DMS114 treated with DMSO at 0.1 percent for 48 hours (cell line): ENCODE results near the gene ADAMTS14.

ENCODE experiments used
- DNase-seq: peaks from one replicate; lab custom pipeline; 2025; ENCODE audit not compliant: unreplicated experiment; lab: John Stamatoyannopoulos, UW

ADAMTS14 gene

GRCh38 chr10:70726909-70727495 lies 54.7 kb downstream of the ADAMTS14 start:
- no peak for DNase-seq

GRCh38 chr10:70728328-70728727 lies 56.0 kb downstream of the ADAMTS14 start:
- no peak for DNase-seq

DNA sequence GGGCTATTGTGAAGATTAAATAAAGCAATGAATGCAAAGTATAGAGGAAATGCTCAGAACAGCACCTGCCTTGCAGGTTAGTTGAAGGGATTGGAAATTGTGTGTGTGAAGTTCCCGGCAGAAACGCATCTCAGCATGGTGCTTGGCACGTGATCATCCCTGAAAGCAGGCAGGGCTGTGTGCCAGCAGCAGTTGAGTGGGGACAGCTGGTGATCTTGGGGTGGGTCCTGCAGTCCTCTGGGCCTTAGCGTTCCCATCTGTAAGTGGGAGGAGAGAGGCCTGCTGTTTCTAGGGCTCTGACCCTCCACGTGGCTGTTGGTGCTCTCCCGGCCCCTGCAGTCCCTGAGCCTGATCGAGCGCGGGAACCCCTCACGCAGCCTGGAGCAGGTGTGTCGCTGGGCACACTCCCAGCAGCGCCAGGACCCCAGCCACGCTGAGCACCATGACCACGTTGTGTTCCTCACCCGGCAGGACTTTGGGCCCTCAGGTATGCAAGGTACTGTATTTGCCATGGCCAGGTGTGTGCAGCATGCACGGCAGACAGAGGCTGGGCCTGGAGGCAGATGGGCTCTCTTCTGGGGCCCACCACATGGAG lies 57.6 kb downstream of the ADAMTS14 start:
- DNase-seq = no peak

DNA sequence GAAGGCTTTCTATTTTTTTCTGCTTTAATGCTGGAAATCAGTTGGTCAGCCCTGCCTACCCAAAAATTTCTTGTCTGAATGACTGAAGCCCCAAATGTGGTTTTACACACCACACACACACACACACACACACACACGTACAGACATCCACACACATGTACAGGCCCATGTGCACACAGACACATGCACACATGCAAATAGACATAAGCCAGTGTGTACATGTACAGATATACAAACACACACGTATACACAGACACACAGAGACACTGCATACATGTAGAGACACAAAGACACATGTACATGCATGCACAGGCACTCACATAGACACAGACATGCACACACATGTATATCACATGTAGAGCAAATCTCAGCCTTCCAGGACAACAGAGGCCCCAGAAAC lies 58.6 kb downstream of the ADAMTS14 start:
- no peak for DNase-seq

- DNase-seq = no peak
Measured at GRCh38 chr10:70732569-70732968, 60.3 kb downstream of the ADAMTS14 start.

GRCh38 chr10:70733051-70733450 lies 60.7 kb downstream of the ADAMTS14 start:
- no peak for DNase-seq

DNA sequence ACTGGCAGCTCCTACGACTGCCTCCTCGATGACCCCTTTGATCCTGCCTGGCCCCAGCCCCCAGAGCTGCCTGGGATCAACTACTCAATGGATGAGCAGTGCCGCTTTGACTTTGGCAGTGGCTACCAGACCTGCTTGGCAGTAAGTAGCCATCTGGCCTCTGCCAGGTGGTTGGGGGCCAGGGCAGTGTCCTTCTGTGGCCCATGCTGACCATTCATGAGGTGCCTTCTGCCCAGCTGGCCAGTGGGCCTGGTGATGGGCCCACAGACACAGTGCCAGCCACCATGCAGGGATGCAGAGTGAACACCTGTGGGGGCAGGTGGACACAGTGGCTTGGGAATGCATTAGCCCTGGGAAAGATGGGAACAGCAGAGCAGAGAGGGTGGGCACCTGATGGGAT lies 62.9 kb downstream of the ADAMTS14 start:
- DNase-seq = no peak

GRCh38 chr10:70736525-70736924 lies 64.2 kb downstream of the ADAMTS14 start:
- no peak for DNase-seq

GRCh38 chr10:70737250-70737649 lies 64.9 kb downstream of the ADAMTS14 start:
- no peak for DNase-seq

- no peak for DNase-seq
Measured at GRCh38 chr10:70738006-70738760, 65.9 kb downstream of the ADAMTS14 start.

DNA sequence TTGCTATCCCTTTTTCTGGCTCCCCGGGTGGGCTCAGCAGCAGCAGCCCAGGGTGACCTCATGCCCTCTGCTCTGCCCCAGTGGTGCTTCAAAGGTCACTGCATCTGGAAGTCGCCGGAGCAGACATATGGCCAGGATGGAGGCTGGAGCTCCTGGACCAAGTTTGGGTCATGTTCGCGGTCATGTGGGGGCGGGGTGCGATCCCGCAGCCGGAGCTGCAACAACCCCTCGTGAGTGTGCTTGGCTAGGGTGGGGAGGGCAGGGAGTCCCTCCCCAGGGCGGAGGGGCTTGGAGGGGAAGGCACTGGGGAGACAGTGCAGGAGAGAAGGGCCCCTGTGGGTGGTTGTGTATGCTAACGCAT lies 66.4 kb downstream of the ADAMTS14 start:
- DNase-seq = no peak

DNA sequence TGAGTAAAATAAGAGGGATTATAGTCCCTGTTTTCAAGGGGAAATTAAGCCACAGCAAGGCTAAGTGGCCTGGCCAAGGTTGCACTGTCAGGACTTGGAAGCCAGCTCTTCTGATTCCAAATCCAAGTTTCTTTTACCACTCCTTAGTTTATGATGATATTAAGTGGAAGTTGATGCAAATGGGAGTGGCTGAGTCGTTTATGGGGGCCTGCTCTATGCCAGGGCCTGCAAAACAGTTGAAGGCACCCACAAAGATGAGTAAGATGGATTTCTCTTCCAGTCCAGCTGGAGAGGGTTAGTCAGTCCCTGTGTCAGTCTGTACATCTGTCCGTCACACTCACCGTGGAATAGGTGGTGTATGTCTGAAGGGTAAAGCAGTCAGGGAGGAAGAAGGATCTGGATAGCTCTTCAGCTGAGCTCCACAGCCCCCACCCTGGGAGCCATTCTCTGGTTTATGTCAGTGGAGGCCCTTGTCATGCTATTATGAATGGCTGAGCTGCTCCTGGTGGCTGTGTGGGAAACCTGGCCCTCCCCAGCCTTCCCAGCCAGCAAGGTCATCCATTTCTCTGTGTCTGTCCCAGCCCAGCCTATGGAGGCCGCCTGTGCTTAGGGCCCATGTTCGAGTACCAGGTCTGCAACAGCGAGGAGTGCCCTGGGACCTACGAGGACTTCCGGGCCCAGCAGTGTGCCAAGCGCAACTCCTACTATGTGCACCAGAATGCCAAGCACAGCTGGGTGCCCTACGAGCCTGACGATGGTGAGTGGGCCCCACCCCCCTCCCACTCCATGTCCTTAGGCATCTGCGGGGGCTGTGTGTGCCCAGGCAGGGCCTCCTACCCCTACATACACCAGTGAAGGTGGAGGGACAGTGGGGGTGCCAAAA lies 68.3 kb downstream of the ADAMTS14 start:
- no peak for DNase-seq

DNA sequence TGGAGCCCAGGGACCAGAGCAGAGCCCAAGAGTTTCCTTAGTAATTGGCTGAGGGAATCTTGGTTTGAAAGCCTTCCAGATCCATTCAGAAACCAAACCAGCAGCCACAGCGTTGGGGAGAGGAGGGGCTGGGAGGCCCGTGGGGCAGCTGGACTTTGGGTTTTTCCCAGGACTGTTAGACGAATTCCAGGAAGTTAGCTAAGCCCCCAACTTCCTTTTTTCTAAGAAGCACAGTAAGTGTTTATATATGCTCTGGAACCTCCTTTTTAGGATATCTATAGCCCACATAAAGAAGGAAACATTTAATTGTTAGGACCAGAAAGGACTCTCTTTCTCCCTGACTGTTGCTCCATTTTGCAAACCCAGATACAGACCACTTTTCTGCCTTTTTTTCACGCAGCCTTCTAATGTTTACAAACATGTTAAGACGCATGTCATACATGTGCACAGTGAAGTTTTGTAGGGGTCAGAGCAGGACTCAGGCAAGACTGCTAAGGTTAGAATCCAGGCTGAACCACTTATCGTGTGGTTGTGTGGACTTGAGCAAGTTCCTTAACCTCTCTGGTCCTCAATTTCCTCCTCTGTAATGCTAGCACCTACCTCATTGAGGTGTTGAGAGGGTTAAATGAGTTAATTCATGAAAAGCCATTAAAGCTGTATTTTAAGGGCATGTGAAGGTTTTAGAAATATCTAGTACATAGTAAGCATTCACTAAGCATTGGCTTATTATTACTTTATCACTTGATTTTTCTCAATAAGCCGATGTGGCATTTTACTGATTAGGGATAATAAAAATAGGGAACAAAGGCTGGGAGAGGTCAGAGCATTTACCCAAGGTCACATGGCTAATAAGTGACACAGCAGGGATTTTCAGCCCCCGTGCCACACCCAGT lies 70.5 kb downstream of the ADAMTS14 start:
- no peak for DNase-seq

GRCh38 chr10:70743430-70743788 lies 71.1 kb downstream of the ADAMTS14 start:
- DNase-seq = no peak

DNA sequence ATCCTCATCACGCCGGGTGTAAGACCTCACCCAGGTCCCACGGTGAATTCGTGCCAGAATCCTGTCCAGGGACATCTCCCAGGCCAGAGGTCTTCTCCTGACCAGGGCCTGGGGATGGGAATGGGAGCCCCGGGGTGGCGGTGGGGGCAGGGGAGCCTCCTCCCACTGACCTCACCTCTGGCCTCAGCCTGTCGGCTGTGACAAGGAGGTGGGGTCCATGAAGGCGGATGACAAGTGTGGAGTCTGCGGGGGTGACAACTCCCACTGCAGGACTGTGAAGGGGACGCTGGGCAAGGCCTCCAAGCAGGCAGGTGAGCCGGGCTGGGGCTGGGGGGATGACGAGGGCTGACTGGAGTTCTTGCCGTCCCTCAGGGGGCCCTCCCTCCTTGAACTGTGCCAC lies 71.6 kb downstream of the ADAMTS14 start:
- no peak for DNase-seq

- DNase-seq = no peak
Measured at GRCh38 chr10:70744617-70745143, 72.4 kb downstream of the ADAMTS14 start.

DNA sequence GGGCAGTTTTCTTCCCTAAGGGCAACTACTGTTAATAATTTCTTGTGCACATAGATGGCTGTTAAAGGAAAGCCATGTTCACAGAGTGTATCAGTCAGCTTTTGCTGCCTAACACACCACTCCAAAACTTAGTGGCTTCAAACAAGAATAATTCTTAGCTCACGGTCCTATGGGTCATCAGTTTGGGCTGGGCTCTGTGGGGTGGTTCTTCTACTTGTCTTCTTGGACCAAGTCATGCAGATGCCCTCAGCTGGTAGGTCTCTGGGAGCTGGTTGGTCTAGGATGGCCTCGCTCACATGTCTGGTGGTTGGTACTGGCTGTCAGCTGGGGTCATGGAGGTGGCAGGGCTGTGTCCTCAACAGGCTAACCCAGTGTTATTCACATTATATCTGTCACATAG lies 73.2 kb downstream of the ADAMTS14 start:
- DNase-seq = no peak

DNA sequence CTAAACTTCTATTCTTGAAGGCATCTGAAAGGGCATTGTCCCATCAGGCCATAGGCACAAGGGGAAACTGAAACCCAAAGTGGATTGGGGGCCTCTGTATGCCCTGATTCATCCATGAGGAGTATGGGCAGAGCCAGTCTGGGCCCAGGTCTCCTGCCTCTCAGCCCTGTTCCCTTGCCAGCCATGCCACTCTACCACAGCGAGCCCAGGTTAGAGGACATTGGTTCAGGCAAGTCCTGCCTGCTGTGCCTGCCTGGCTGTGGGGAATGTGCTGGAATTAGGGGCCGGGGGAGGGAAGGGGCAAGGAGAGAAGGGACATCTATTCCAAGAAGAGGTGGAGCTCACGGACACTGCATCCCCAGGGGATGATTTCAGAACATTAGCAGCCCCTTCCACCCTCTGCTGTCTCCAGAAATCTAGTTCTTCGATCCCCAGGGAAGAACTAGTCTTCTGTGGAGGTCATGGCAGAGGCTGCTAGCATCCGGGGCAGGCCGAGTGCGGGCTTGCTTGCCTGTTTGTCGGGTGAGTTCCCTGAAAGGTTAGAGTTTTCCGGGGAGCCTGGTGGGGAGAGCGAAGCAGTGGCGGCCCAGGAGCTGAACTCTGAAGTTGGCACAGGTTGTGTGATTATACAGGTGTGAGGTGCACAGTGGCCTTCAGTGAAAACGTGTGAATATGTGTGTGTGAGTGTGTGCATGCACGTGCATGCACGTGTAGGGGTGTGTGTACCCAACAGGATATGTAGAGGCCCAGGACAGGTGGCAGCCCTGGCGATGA lies 75.1 kb downstream of the ADAMTS14 start:
- no peak for DNase-seq

GRCh38 chr10:70748305-70748704 lies 76.0 kb downstream of the ADAMTS14 start:
- DNase-seq = no peak
